GM21619 (cell line): ENCODE measurements around the gene COL16A1.

Experiments used
- ATAC-seq: cut with Tn5 transposase; IDR thresholded peaks from one replicate; pipeline ENCODE4 v1.9.1; 2021; ENCODE audit not compliant: unreplicated experiment

Gene COL16A1

DNA sequence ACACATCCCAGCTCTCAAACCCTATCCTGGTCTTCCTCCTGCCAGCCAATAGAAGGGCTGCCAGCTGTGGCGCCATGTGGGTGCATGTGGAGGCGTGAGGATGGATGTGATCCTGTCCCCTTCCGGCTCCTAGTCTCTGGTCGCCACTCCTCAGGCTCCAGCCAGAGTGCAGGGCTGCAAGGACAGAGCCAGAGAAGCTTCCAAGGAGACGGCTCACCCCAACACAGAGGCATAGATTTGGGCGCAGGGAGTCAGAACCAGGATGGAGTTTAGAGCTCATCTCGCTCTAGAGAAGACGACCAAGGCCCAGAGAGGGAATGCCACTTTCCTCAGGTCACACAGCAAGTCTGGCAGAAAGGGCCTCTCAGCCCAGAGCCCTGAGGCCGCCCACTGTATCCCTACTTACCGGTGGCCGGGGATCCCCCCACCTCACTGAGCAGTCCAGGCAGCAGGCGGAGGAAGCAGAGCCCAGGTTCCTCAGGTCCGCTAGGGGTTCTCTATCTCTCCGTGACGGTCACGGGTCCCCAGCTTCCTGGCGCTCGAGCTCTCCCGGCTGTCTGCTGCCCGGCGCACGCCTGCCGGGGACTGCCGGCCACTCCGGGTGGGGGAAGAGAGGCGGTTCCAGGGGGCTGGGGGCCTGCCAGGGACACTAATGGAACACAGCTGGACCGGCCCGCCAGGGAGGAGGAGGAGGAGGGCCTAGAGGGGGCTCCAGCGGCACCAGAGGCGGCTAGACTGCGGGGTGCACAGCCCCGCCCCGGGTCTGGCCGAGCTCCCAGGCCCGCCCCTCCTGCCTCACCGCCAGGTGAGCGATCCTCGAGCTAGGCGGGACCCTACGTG, at the start of gene COL16A1:
Gene COL16A1 (minus strand): TSS at position 587 of the 840 bp plus-strand sequence. CDS start 1,824 bp downstream, outside the sequence.
- ATAC-seq, result no peak

DNA sequence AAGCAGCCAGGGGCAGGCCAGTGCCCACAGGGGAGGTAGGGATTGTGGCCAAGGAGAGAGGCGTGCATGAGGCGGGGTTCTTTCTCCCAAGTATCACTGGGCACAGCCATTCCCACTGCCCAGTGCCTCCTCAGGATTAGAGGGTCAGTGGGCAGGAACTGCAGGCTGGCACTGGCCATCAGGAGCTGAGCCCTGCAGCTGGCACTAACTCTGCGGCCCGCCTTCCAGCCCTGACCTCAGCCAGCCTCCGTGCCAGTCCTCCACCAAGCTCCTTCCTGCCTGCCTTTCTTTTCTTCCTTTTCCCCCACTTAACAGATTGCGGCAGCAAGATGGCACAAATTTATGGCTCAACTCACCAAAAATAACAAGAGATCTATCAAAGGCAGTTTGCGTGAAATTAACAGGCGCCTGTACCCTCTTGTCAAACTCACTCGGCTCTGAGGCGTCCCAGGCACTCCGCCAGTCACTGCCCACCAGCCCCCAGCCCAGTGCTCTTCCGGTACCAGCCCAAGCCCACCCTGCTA, 49.2 kb upstream of the COL16A1 start:
- no peak for ATAC-seq

DNA sequence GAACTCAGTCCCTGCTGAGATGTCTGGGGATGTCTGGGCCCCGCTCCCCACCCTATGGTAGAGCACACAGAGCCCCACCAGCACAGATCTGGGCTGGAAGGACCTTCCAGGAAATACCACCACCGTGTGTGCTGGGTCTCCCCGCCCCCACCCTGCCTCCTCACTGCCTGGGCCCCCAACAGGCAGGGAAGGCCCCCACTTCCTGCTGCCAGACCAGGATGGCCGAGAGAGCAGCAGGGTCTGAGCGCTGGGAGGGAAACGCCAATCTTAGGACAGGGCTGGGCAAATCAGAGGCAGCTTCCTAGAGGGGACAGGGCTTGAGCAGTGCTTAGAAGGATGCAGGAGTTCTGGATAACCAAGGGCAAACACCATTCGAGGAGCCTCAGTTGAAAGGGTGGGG, 48.4 kb upstream of the COL16A1 start:
- no peak for ATAC-seq

DNA sequence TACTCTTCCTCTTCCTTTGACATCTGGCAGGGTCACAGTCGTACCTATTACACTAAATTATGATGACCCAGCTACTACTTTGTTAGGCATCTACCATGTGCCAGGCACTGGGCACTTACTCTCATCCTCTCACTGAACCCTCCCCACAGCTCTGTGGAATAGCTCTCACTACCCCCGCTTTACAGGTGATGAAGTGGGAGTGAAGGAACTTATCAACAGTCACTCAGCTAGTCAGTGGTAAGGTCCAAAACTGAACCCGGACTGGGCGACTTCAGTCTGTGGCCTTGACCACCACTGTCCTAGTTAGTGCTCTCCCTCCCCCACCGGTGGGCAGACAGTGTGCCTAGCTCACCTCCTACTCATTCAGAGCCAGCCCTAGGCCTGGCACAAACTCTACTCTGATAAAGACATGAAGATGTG, 48.0 kb upstream of the COL16A1 start:
- ATAC-seq, result no peak

DNA sequence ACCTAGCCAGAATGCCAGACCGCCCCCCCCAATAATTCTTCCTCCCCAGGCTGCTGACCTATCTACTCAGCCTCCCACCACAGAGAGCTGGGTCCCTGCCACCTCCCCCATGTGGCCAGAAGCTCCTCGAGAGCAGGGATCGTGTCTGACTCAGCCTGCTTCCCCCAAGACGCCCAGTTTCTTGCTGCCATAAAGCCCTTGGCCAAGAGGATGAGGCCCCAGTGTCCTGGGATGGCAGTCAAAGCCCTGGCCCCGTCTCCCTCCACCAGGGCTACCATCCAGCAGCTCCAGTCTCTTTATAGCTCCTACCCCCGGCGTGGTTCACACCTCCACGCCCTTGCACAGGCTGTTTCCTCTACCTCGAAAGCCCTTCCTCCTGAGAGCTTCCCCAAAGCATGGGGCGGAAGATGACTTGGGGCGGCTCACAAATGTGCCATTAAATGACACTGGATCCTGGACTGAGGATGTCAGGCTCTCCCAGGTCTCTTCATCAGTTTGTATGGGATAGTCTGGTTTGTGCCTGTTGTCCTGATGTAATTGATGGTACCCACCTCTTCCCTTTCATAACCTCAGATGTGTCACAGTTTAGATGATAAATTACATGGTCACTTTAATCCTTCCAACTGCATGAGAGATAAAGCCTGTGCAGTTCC, 47.2 kb upstream of the COL16A1 start:
- ATAC-seq, result no peak

DNA sequence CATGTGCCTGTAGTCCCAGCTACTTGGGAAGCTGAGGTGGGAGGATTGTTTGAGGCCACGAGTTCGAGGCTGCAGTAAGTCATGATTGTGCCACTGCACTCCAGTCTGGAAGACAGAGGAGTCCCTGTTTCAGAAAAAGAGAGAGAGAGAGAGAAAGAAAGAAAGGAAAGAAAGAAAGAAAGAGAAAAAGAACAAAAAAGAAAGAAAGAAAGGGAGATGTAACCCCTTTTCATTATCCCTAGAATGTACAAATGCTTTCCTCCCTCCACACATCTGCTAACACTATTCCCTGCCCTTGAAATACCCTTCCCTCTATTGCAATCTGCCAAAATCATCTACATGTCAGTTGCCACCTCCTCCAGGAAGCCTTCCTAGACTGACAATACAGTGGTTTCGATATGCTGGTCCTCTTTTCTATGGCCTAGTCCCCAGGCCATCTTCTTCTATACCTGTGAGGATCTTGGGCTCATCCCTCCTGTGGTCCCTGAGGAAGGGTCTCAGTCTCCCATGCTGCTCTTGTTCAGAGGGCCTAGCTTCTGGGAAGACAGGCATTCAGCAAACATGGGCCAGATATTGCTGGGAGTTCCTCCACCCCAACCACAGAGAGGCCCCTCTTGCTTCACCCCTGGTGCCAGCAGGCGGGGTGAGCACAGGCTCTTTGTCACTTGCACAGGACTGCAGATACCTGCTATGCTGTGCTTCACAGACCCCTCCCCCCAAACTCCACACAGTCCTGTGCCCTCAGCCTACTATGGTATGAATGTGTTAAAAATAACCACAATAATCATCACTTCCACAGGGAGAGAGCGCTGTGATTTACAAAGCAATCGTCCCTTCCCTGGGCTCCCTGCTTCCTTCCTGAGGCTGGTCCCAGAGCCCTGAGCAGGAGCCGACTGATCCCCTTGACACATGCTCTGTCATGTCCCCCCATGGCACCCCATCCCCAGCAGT, 46.2 kb upstream of the COL16A1 start:
- no peak for ATAC-seq

DNA sequence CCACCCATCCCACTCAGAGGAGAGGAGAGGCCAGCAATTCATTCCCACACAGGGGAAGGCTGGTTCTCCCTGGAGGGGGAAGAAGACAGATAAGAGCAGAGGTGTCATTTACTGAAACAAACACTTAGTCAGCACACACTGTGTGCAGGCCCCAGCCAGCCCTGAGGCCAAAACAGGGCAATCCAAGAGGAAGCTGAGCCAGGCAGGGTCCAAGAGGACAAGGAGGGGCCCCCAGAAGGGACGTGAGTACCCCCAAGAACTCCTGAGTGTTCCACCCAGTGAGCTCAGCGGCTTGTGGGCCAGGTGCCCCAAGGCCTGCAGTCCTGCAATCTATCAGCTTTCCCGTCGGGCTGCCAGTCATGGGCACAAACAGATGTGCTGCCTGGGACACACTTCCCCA, 44.5 kb upstream of the COL16A1 start:
- no peak for ATAC-seq

DNA sequence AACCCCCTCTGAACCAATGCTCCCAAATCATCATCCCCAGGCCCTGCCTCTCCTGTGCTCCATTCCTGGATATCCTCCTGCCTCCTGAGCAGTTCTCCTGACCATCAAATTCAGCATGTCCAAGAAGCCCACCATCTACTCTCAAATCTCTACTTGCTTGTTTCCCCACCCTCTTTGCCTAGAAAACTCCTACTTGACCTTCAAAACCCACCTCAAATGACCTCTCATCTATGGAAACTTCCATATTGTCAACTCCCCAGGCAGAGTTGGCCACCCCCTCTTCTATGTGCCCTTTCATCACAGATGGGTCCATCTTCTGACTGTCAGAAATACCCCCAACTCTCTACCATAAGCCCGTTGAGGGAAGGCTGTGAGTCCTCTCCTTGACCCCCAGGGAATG, 43.5 kb upstream of the COL16A1 start:
- no peak for ATAC-seq

DNA sequence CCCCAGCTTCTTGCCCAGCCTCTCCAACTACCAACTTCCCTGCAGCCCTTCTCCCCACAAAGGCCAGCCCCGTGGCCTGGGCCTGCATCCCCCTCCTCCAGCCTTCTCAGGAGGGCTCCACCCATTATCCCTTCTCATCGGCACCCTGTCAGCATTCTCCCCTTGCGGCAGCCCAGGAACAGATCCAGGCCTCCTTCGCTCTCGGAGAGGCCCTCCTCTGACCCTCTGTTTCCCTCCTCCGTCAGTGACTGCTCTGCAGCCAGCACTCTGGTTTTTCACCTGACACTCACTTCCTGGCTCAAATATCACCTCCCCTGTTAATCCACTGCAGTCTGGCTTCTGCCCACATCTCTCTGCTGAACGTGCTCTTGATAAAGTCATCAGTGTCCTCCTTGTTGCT, 42.9 kb upstream of the COL16A1 start:
- ATAC-seq, result no peak

DNA sequence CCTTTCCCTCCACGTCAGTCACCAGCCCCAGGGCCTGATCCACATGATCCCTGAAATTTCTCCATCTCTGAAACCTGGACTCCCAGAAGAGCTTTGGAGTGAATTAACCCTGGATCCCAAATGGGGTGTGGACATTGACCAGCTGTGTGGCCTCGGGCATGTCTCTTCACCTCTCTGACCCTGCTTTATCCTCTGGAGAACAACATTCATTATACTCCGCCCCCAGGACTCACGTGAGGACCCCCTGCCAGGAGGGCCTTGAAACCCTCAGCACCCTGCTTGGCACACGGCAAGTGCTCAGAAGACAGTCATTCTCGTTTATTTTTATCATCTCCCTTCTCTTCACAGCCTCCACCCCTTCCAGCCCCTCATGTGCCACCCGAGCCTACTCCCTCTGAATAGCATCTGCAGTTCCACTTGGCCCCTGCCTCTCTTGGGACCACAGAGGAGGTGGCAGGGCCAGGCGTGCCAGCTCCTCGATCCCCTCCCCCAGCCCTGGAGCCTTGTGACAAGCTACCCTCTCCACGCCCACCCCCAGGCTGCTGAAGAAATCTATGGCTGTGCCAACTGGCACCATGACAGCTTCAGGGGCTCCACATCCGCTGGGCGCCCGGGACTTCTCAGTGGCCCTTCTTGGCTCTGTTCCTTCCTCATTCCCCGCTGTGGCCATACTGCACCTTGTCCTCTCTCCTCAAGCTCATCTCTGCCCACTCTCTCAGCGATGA, 42.3 kb upstream of the COL16A1 start:
- ATAC-seq, result no peak

DNA sequence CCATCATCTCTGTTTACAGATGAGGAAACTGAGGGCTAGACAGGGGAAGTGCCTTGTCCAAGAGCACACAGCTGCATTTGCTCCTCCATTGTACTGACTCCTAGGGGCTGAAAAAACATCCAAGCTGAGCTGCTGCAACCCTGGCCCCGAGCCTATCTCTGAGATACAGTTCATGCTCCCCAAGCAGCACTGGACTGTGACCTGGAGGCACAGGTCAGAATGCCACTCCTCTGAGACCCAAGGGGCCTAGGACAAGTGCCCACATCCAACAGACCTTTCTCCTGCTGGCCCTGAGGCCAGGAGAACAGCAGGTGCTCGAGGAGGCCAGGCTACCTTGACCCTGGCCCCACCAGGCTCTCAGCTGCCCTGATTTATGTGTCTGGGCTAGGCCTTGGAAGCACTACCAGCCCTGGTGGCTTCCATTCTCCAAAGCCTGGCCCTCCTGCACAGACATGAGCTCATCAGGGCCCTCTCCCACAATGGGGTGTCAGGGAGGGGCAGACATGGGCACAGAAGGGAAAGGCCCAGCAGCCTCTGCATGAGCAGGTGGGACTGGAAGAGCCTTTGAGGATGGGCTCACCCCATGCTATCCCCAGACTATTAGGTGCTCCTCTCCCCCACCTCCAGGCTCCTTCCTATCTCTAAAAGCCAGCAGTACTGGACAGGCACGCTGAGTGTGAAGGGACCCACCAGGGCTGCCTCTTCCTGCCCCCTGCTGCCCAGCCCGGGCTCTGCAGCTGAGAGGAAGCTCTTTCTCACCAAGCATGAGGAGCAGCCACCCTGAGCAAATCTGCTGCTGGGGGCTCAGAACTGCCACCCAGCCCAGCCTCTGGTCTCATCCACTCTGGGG, 41.5 kb upstream of the COL16A1 start:
- ATAC-seq, result no peak

DNA sequence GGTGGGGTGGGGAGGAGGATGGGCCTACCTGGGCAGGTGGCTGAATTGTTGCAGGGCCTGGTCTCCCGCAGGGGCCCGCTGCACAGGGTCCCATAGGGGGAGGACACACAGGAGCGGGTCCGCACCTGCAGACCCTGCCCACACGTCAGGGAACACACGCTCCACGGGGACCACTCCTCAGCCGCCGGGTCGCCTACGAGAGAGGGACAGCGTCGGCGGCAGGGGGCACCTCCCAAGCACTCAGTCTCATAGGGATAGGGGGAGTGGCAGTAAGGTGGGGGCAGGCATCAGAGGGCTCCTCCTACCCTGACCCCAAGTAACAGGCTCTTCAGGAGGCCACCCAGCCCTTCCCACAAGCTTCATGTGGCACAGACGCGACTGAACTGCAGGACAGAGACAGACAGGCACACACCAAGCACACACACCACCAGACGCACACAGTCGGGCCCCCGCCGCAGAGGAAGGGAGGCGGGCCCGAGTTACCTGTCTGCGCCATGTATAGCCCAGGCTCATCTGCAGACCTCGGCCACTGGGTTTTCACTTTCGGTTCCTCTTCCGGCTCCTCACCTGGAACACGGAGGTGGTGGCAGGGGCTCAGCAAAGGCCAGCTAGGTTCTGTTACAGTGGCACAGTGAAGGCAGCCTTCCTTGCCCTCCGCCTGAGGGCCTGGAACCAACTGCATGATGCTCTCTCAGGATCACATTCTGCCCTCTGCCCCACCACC, 40.5 kb upstream of the COL16A1 start:
- no peak for ATAC-seq

DNA sequence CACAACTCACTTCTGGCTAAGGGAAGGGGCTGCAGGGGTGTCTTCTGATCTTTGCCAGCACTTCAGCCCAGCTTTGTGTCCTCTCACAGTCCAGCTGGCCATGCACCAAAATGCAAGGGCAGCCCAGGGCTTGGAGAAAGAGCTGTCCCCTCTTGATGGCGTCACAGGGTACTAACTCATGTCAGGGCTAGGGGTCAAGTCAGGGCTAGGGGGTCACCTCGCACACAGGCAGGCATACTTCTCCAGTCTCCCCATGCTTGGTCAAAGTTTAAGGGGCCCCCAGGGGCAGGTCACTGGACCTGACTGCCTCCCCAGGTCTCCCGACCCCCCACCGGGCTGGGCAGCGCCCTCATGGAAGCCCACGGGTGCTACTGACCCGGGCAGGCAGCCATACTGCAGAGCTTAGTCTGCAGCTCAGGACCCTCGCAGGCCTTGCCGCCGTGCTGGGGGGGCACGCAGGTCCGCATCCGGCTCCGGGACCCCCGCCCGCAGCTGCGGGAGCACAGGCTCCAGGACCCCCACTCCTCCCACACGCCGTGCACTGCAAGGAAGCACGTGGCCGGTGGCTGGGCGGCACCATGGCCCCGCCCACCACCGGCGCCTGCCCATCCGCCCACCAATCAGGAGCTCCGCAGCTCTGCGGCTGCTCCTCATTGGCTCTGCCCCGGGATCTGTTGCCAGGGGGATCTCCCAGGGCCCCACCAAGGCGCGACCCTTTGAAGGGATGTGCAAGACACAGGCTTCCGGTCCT, 38.8 kb upstream of the COL16A1 start:
- ATAC-seq, result no peak

DNA sequence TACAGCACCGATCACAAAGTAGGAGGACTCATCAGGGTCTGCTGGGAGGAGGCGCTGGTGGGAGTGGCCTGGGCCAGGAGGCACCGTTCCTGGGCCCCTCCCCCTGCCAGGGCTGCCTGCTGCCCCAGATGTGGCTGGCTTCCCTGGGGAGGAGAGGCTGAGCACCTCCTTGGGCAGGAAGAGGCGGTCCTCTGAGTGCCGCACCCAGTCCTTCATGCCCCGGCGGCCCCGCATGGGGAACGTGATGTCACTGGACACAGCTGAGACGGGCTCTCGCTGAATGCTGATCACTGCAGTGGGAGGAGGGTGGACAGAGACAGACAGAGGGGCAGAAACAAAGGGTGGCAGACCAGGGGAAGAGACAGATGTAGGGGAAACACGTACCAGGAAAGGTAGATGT, 35.5 kb upstream of the COL16A1 start:
- ATAC-seq, result no peak

DNA sequence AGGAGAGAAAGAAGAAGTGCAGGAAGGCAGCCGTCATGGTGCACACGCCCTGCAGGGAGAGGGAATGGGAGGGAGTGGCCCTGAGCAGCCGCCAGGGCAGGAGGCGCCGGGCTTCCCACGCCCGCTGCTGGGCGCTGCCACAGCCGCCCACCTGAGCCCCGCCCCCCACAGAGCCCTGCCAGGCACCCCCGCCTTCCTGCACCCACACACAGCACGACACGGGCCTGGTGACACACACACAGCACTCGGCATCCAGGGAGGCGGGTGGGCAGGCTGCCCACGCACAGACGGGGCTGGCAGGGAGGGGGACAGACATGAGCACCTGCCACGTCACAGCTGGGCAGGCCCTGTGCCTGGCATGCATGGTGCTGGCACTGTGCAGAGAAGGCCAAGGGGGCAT, 32.9 kb upstream of the COL16A1 start:
- ATAC-seq, result no peak

DNA sequence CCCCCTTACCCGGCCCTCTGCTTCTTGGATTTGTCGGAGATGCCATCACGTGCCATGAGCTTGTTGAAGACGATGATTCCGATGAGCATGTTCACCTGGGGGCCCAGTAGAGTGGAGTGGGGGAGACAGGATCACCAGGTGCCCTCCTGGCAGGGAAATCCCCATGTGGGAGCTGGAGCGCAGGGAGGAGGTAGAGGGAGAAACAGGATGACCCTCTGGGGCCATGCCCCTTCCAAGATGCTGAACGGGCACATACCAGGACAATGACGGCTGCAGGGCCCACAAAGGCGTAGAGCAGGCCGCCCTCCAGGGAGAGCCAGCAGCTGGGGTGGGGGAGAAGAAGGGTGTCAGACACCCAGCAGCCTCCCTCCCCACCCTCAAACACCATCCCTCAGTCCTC, 31.8 kb upstream of the COL16A1 start:
- ATAC-seq, result no peak

DNA sequence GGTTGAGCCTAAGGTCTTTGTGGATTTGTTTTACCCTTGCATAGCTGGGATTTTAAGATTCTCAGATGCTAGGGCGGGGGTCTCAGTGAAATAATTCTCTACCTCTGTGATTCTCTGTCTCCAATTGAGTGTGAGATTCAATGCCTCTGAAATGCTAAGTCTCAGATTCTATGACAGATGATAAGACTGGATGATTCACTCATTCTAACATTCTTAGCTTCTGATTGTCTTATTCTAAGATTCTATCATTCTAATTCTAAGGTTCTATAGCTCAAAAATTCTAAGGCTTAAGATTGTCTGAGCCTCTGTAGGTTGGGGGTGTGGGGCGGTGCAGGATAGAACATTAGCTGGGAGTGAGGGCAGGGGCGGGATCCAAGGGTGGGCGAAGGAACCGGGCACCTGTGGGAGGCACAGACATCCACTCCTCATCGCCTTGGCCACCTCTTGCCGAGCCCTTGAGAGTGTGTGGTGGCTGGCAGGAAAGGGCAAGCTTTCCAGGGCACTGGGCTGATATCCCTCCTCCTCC, 30.8 kb upstream of the COL16A1 start:
- ATAC-seq, result no peak
